HG02884 (cell line): ENCODE data around the gene ABCC10.
A peak's percentile ranks its signal among the peaks of the same experiment; 100 is the strongest.
"Not testable (repeated sequence)": the region's sequence is repeated elsewhere in the genome, so short reads cannot be mapped to it uniquely, and the experiment has no call there.

Experiments used
- ATAC-seq: cut with Tn5 transposase; IDR thresholded peaks from one replicate; pipeline ENCODE4 v1.9.1; 2021; ENCODE audit warnings: mild to moderate bottlenecking, moderate library complexity; ENCODE audit not compliant: unreplicated experiment

Gene ABCC10

DNA sequence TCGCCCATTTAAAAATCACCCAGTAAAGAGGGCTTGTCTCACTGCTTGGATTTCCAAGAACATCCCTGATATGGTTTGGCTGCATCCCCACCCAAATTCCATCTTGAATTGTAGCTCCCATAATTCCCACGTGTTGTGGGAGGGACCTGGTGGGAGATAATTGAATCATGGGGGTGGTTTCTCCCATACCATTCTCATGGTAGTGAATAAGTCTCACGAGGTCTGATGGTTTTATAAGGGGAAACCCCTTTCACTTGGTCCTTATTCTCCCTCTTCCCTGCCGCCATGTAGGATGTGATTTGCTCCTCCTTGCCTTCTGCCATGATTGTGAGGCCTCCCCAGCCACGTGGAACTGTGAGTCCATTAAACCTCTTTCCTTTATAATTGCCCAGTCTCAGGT lies 39.9 kb downstream of the ABCC10 start:
- ATAC-seq = not testable (repeated sequence)

DNA sequence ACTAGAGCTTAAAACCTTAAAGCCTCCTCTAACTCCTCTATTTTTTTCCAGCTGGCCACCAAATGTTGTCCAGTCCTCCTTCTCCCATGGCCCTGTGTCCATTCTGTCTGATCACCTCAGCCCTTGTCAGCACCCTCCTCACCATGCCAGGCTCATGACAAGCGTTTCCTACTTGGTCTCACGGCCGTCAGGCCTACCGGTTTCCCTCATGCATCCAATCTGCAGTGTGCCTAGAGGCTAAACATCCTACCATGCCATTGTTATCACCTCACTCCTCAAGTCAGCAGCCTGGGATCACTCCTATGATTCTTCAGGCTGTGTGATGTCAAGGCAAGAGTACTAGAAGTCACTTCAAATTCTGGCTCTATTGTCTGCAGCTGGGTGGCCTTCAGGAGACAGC lies 40.4 kb downstream of the ABCC10 start:
- no peak for ATAC-seq

DNA sequence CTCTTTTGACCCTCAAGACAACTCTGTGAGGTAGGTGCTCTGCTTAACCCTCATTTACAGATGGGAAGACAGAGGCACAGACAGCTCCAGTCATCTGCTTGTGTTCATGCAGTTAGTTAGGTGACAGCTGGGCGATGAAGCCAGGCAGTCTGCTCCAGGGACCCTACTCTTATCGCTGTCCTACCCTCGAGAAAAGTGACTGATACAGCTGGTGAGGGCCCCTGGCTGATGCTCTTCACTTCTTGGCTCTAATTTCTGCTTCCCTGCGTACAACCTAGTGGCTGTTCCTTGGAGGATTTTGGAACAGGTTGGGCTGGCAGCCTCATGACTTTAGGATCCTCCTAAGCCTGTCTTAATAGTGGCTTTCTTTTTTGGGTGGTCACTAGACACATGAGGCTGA lies 40.9 kb downstream of the ABCC10 start:
- ATAC-seq = no peak

DNA sequence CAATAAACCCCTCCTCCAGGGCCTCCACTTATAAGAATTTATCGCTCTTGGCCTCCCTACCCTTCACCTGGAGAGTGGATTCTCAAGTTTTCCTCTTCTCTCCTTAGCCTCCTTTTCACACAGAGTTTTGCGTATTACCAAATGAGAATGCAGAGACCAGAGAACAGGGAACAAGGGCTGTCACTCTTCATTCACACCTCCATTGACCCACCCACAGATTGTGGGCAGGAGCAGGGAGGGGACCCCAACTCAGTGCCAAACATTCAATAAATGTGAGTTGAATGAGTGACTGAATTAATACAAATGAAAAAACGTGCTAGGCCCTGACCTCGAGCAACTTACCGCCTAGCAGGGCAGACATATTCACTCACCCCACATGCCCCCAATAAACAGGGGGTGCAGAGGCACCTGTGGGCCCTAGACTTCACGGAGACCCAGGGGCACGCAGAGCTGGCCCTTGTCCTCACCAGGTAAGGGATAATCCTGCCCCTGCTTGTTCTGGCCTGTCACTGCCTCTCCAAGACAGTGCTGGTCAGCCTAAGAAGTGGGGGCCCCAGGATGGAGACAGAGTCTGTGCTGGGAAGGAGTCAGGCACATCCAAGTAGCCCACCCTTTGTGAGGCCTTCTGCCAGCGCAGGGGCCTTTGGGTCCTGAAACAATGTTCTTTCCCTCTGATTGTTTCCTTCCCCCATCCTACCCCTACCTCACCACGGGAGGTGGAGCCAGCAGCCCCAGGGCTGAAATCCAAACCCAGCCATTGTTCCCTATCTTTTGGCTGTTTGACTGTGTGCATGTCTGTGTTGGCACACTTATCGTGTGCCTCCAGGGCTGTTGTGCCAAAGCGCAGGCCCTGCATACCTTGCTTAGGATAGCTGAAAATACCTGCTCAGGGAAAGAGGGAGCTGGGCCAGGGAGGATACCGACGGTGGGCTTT lies 41.7 kb downstream of the ABCC10 start:
- no peak for ATAC-seq

DNA sequence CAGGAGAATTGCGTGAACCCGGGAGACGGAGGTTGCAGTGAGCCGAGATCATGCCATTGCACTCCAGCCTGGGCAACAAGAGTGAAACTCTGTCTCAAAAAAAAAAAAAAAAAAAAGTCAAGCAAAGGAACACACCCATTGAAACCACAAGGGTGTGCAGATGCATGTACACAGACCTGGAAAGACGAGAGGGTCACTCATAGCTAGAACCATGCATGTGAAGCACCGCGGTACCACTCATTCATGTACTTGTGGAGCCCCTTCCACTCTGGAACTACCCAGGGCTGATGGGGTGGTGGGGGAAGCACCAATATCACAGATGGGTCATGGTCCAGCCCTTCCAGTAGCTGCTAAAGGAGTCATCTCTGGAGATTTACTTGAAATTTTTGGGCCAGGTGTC lies 42.6 kb downstream of the ABCC10 start:
- ATAC-seq = no peak

DNA sequence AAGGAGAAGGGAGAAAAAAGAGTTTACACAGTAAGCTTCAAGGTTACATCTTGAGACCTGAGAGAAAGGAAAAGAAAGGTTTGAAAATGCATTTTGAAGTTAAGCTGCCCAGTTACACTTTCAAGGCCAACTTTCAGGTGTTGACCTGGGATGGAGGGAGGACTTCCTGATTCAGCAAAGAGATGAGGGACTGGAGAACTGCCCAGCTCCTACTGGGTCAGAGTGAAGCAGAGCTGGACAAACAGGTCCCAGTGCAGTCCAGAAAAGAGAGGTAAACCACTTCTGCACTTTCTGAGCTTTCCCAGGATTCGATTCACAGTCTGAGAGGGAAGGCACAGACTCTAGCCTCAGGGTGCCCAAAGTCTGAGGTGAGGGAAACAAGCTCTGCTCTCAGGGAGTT lies 44.1 kb downstream of the ABCC10 start:
- ATAC-seq = no peak

DNA sequence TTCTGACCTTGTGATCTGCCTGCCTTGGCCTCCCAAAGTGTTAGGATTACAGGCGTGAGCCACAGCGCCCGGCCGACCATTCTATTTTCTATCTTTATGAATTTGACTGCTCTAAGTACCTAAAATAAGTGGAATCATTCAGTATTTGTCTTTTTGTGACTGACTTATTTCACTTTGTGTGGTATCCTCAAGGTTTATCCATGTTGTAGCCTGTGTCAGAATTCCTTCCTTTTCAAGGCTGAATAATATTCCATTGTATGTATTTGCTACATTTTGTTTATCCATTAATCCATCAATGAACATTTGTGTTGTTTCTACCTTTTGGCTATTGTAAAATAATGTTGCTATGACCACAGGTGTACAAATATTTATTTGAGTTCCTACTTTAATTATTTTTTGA lies 45.2 kb downstream of the ABCC10 start:
- ATAC-seq = no peak

DNA sequence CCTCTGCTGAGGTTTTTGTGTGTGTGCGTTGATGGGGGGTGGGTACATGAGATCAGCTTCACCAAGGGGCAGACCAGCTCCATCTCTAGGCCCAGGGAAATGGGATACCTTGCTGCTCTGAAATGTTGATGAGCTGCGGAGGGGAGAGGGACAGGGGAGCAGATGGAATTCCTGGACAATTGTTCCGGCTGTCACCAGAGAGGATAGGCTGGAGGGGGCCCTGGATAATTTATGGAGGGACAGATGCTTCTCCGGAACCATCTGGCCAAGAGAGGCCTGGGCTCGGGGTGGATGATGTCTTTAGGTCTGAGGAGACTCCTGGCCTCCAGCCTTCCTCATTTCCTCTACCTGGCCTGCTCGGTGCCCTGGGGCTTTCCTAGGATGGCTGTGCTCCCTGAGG lies 48.2 kb downstream of the ABCC10 start:
- no peak for ATAC-seq

DNA sequence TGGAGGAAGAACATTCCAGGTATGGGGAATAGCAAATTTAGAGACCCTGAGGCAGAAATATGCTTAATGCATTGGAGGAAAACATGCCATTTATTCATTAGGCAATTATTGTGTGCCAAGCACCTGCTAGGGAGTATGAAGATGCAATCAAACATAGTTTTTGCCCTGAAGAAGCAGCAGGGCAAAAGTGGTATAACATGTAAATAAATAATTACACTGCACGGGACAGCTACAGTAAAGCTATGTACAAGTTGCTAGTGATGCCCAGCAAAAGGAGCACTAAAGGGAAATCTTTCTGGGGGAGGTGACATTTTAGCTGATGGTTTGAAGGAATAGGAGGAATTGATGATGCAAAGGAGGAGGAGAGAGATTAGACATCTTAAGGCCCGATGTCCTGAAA lies 49.4 kb downstream of the ABCC10 start:
- no peak for ATAC-seq

DNA sequence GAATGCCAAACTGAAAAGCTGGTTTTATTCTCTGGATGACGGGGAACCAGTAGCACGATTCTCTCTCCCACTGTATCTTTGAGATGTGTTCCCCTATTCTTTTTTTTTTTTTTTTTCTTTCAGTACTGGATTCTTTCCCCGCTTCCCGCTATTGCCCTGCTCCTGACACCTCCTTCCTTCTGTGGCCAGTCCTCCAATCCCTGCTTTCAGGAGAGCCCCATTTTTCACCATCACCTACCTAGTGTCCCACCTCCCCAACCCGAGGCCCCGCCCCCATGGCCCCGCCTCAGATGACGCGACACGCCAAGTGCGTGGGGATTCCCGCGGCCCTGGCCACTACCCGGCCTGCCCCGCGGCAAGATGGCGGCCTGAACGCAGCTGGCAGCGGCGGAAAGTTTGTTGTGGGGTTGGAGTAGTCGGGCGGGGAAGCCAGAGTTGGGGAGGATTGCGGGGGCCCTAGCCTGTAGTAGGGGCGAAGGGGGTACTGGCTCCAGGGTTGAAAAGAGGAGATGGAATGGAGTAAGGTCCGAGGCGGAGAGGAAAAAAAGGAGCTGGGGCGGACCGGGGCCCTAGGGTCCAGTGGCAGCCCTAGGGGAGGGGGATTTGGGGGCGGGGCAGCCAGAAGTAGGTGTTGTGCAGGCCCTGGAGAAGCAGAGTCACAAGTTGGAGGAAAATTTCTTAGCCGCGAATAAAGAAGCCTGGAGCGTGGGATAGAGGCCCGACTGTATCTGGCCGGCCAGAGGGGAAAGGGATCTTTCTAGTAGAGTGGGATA lies 50.1 kb downstream of the ABCC10 start, which contains the start of gene TJAP1:
TJAP1 (plus strand) TSS at position 336 of the 773 bp plus-strand sequence. CDS start 21,432 bp downstream, outside the sequence.
- ATAC-seq = peak; percentile 74

DNA sequence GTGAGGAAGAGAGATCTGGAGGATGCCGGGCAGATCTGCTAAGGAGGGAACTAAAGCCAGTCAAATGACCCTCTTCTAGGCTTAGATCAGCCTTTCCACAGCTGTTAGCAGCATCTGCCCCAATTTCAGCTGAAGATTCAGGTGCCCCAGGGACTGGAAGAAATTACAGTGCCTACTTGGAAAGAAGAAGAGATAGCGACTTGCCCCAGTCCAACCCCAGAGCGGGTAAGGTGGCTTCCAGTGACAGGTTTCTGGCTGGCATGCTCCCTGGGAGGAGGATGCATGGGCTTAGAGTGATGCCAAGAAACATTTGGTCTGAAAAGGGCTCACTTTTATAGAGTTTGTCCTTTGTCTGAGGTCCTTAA lies 50.6 kb downstream of the ABCC10 start:
- no peak for ATAC-seq

DNA sequence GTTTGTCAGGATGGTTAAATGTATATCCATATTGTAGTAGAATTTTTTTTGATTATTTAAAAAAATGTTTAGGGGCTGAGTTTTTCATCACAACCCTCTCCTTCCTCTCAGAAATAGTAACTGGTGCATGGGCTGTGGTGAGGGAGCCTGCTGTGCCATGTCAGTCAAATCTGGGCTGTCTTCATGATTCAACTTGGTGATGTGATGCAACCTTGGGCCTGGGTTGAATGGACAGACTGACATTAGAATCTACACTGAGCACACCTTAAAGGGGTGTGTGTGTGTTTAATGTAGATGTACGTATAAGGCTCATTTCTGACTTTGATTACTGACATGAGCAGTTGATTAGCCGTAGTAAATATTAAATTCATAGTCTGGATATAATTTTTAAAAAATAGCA lies 53.7 kb downstream of the ABCC10 start:
- no peak for ATAC-seq

DNA sequence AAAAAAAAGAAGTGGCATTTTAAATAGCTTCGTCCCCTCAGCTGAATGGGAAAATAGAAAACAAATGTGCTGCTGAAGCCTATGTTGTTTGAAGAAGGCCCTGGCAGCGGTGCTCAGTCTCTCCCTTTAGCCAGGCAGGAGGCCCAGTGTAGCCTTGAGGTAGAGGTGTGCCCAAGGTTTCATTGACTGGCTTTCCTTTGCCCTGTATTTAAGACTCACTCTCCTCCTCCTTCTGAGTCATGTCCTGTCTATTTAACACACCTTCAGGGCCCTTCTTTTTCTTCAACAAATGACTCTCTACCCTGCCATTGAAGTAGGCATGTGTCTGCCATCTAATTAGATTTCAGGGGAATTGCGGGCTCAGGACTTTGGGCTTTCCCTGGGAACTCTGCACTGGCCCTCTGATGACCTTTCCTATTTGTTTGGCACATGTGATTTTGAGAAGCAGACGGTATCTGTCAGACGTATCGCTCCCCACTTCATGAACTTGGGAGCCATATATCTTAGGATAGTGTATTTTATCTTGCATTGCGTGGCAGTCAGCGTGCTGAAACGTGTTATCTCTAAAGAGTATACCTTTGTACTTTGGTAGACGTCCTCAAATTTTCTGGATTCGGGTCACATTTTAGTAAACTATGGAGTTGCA lies 54.4 kb downstream of the ABCC10 start:
- ATAC-seq = no peak

DNA sequence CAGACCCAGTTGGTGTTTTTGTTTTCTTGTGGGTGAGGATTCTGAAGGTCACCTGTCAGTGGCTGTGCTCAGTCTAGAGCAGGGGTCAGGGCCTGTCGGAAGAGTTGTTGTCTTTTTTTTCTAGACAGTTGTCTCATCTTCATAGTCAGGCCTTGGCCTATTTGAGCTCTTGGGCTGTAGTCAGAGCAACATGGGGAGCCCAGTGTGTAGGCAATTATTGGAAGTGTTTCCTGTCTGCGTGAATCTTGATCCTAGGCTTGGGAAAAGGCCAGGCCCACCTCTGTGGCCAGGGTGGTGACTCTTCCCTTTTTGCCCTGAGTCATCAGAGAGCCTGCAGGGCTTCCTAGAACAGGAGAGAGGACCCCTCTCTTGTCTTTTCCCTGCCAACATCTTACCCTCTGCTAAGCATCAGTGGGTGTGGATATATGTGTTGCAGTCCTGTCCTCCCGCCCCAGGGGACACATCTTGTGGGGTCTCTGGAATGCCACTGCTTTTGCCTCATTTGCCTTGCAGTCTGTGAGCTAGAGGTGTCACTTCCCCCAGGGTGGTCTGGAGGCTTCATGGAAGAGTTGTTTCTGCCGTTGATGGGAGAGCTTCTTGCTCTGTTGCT lies 61.4 kb downstream of the ABCC10 start:
- ATAC-seq = no peak

DNA sequence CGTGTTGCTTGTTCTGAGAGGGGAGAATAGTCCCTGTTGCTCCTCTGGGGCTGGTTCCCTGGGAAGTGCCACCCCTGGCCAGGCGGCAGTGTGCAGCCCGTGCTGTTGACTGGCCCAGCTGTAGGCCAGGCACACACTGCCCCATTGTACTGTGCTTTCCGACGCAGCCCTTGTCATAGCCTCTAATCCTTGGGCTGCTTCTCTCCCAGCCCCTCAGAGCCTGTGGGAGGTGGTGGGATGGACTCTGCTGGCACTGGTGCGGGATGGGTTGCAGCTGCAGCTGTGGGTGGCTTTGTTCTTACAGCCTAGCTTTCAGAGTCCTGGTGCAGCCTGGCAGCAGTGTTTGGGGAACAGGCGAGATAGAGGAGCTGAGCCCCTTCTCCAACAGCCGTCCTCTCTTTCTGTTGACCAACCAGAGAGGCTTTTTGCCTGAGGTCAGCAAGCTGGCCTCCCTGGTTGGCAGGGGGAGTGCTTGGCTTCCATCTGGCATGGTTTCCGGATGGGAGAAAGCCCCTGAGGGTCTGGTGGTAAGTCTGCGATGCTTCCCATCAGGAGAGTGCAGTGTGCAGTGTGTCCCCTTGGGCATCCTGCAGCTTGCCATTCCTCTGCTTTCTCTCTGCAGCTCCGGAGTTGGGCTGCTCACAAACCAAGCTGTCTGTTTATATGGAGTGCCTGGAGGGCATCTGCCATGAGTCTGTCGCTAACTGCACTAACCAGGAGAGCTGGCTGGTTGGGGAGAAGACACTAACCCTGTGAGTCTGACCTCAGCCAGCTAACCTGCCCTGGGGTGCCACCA lies 62.1 kb downstream of the ABCC10 start:
- ATAC-seq = no peak

DNA sequence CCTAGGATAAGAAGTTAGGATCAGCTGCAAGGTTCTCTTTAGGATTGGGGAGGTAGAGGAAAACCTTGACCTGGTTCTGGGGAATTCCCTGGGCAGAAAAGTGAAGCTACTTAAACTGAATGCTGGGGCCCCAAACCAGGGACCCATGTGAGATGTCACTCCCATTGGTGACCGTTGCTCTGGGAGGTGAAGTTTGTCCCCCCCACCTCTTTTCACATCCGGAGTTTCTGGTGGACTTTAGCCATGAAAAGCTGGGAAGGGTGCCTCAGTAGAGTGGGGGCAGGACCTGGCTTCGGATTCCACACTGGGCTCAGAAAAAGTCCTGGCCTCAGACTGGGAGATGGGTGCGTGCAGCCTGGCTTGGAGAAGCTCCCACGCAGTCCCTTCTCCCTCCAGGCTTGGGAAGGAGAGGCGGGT lies 63.2 kb downstream of the ABCC10 start:
- ATAC-seq = no peak

DNA sequence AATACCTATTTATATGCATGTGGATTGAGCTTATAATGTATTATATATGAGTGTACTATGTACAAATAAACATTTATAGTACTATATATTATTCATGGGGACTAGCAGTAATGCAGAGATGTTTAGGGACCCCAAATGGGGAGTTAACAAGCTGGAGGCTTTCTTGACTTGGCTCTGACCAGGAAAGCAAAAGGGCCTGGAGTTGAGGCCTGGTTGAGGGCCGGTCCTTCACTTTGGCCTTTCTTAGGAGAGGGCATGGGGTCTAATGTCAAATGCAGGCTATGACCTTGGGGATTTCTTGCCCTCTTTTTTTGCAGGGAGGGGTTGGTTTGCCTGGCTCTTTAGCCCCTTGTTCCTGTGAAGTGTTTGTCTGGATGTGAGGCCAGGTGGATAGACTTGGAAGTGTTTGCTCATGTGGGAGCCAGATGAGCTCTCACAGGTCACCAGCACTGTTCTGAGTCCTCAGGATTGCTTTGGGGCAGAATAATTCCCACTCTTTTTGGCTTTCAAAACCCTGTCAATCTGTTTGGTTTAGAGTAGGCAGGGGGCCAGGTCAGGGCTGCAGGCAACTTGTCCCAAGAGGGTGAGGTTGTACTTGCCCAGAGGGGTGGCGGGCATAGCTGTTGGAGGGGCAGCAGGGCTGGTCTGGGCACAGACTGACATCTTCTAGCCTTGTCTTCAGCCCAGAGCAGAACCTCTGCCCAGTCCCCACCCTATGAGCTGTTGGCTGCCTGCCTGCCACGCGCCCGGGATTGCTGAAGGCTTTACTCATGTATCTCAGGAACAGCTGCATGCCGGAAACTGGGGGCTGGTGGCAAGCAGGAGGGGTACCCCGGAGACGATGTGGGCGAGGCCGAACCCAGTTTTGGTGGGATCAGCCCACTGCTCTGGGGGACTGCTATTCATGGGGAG lies 64.7 kb downstream of the ABCC10 start:
- no peak for ATAC-seq

DNA sequence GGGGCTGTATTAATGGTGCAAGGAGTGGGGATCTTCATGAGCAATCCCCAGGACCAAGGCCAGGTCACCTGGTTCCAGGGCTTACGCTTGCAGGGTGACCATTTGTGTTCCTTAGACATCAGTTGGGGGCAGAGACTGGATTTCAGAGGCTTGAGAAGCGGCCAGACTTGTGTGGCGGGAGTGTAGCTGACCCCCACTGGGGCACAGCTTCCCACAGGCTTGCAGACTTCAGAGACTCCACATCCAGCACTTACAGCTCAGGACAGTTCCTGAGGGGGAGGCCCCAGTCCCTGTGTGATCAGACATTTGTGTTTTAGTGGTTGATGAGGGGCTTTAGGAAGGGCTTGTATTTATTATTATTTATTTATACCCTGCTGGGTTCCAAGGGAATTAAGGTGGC lies 65.3 kb downstream of the ABCC10 start:
- no peak for ATAC-seq

DNA sequence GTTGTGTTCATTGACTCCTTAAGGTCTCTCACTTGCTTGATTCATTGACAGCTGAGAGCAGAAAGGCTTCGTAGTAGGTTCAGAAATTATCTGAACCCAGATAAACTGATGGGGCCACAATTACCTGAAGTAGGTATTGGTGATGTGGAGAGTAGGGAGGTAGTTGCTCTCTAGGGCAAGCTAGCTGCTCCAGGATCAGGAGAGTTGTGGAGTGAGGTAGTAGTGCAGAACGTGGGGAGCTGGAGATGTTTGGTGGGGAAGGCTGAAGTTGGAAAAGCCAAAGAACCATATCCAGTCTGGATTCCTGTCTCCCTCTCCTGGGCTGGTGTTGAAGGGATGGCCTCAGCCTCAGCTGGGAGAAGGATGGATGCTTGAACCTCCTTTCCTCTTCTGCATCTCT lies 65.9 kb downstream of the ABCC10 start:
- ATAC-seq = no peak
